Activated CD4-positive, alpha-beta T cell treated with anti-CD3 and anti-CD28 coated beads, Interleukin-2, amount 50 U/mL, for 48 hours (primary cell): ENCODE data around the gene LRRC9.
"Not testable (repeated sequence)": the region's sequence is repeated elsewhere in the genome, so short reads cannot be mapped to it uniquely, and the experiment has no call there.

Experiments
- DNase-seq, 2 experiments: peaks; one replicate each; pipeline ENCODE4 v3.0.0-alpha.2; 2020

LRRC9 gene

DNA sequence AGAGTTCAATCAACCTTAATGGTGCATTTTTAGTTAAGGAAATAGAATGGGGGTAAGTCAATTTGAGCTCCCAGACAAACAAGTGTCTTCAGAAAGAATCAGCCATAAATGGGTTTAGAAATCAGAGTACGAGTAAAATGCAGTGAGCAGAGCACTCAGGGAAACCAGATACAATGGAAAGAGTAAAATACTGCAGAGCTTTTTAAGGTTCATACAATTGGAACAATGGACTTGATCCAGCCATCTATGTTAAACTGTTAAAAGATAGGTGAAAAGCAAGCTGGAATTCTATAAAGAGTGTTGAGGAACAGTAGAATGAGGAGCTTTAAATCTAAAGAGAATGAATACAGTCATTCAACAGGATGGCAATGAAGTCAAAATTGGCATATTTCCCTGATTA lies 147.9 kb downstream of the LRRC9 start:
- no peak for DNase-seq

DNA sequence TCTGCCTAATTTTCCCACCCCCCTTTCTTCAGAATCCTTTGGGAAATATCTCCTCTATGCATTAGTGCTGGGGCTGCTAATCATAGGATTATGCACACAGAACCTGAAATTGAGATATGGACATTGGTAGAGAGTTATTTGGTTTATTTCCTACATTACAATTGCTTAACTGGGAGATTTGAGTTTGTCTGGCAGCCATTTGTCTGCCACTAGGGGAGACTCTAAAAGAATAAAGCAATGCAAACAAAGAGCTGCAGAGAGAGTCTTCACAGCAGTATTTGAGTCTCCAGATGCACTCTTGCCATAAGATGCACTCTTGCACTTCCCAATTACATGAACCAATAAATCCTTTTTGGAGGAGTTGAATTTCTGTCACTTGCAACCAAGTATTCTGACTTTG lies 159.8 kb downstream of the LRRC9 start:
- DNase-seq = no peak

DNA sequence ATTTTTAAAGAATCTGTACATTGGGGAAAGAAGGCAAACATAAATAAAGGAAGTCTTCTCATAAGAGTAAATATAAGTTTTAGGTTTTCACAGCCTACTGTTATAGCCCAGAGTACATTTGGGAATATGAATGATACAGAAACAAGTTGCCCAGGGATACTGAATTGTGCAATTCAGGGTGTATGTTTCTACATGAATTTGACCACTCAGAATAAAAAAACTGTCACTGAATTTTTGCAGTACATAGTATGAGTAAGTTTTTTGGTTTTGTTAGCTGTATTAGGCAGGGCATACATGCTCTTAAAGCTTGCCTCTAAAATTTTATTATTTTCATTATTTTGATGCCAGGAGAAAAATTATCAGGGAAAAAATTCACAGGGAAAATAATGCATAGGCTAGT lies 165.1 kb downstream of the LRRC9 start:
- DNase-seq = no peak

DNA sequence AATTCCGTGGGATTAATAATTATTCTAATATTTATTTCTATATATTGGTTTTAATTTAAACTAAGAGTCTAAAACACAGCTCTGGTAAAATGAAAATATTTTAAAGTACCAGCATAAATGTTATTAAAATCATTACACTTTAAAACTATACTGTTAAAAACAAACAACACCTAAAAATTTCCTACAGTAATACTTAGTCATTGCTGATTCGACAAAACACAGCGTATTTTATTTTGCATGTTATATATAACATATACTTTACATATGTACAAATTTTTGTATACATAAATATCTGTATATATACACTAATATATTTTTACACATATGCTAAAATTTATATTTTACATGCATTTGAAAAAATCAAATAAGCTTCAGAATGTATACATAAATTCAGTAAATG lies 165.7 kb downstream of the LRRC9 start:
- no peak for DNase-seq

DNA sequence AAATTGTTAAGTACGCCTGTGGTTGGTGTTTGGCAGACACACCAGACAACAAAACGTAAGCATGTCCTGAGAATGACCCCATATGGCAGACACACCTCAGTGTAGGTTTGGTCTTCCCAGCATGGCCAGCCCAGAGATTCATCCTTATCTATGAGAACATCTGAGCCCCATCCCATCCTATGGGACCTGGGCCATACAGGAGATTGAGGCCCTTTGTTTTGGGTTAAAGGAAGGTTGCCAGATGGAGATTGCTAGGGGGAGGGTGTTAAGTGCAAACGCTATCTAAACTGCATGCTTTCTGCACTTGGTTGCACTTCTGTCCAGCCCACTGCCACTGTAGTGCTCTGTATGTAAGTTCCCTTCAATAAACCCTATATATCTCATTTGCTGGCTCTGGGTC lies 167.7 kb downstream of the LRRC9 start:
- no peak for DNase-seq

DNA sequence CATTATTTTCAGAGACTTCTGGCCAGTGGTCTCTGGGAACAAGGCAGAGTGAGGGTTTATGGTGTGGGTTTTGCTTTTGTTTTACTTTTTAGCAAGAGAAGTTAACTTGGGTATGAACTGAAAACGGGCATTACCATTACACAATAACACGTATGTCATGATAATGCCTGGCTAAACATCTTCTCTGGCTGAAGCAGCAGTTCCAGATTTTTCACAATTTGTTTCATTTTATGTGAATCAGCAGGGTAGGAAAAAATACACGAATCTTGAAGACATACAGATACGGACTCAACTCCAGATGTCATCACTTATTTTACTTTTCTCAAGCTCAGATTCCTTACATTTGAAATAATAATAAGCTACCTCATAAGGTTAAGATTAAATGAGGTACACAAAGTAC lies 169.3 kb downstream of the LRRC9 start:
- no peak for DNase-seq

DNA sequence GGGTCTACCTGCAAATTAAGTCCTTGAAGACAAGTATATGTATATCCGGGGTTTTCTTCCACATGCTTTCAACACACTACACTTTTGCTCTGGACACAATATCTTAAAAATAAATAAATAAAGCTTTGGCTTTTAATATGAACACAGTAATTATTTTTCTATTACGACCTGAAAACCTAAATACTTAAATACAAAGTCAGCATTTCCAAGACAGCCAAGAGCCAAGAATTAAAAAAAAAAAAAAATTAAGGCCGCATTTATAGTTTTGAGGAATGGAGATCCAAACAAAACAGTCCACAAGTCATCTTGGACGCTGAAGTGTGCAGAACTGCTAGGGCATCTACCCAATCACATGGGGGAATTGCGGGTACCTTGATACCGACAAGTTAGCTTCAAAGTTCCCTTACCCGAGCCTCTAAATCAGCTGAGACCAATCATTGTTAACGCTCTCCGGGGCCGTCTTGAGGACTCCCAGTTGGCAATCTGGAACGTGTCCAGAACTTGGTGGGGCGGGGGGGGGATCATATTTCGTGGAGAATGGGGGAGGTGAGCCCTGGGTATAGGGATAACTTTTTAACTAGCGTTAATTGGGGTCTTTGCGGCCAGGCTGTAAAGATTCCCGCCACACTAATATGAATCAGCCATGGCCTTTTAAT lies 171.0 kb downstream of the LRRC9 start:
- DNase-seq = peak; percentile 12 to 25

DNA sequence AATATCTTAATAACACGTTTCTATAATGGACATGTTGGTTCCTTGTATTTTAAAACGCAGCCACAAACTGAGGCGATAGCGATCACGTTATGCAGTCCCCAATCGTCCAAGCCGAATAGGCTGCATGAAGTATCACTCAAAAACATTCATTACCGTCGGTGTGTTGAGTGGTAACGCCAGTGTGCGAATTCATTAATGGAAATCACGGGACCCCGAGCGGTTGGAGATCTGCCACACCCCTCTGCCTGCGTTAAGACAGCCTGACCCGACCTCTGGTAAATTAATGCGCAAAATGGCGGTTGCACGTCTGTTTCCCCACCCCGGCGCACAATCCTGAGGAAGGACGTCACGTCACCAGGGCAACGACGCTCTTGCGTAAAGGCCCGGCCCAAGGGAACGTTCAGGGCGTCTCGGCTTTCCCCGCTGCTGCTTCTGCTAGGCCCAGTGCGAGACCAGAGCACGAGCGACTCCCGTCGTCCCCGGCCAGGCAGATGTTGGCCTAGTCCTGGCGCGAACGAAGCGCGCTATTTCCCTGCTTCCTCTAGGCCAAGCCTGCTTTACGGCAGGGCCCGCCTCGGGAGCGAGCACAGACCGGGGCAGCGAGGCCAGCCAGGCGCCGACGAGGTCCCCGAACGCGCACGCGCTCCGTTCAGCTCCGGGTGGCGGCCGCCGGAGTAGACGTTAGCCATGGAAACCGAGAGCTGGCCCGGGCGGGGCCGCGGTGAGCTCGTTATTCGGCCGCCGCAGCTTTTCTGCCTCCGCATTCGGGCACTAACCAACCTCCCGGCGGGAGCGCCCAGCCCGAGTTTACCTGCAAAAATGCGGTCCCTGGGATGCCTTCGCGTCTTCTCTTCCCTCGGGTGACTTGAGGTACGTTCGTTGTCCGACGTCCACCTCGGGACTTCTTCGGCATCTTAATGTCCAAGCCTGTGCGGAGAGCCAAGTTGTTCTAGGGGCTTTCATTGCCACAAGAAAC lies 171.9 kb downstream of the LRRC9 start, which contains the start of gene PCNX4:
TSS of gene PCNX4 (plus strand) at position 374 of the 976 bp plus-strand sequence. CDS start 15,716 bp downstream, outside the sequence.
- peak; percentile 90 to 93 for DNase-seq

DNA sequence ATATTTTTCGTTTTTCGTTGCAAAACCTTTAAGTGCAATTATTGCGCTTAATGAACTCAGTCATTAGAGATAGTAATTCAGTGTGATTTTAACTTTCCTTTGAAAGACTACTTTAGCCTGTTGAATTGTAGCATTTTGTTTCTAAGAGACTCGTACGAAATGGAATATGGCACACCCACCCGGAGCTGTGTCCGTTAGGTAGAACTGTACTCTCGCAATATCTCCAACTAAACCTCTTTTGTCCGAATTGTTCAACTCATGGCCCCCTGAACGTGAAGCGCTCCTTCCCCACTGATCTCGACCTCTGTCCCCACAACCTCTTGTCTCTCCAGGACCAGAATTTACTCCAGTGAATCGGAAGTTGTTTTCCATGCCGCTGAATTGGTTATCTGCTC lies 172.6 kb downstream of the LRRC9 start:
- DNase-seq = peak in 1 of 2 experiments; percentile 23

DNA sequence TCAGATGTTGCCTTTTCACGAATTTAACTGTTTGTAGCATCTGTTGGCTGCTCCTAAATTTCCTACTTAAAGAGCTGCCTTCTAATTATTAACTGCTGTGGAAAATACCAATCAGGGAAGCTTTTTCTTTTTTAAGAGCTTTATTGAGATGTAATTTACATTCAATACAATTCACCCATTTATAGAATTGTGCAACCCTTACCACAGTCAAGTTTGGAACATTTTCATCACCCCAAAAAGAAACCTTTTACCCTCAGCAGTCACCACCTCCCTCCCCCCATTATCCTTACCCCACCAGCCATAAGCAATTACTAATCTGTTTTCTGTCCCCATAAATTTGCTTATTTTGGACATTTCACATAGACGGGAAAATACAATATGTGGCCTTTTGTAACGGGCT lies 173.1 kb downstream of the LRRC9 start:
- no peak for DNase-seq

DNA sequence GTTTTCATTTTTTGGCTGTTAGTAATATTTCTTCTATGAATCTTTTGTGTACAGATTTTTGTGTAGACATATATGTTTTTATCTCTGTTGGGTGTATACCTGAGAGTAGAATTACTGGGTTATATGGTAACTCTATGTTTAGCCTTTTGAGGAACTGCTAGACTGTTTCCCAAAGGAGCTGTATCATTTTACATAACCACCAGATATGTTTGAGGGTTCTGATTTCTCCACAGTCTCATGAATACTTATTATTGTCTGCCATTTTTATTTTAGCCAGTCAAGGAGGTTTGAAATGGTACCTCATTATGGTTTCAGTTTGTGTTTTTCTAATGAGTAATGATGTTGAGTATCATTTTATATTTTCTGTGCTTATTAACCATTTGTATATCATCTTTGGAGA lies 173.7 kb downstream of the LRRC9 start:
- no peak for DNase-seq

DNA sequence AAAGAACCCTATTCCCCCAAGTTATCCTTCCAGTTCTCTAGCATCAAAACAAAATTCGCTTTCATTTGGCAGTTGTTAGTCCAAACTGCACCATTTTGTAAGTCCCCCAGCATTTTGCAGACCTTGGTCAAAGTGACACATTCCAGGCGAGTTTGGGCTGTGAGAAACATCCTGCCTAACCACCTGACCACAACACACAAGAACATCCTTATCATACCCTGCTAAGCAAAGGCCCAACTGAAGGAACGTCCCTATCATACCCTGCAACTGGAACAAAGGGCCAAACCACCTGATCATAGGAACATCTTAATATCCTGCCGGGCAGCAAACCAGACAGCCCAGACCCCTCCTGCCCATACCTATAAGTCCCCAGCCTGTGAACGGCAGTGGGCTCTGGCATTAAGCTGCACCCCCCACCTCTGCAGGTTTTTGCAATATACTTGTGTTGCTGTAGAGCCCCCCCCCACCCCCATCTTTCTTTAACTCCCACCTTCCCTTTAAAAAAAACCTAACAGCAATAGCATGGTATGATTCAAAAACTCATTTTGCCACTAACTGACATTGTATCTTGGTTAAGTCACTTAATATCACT lies 174.5 kb downstream of the LRRC9 start:
- peak; percentile 10 to 23 for DNase-seq

DNA sequence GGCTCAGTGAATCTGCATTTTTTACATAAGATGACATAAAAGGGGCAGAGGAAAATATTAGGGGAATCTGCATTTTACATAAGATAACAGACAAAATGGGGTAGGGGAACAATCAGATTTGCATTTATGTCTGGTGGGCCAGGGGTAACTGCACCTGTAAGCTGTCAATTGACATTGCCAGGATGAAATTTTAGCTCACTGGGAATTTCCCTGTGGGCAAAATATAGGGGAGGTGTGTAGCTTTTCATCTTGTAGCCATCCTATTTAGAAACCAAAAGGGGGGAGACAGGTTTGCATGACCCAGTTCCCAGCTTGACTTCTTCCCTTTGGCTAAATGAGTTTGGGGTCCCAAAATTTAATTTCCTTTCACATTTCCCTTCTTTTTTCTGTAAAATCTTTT lies 175.3 kb downstream of the LRRC9 start:
- no peak for DNase-seq

DNA sequence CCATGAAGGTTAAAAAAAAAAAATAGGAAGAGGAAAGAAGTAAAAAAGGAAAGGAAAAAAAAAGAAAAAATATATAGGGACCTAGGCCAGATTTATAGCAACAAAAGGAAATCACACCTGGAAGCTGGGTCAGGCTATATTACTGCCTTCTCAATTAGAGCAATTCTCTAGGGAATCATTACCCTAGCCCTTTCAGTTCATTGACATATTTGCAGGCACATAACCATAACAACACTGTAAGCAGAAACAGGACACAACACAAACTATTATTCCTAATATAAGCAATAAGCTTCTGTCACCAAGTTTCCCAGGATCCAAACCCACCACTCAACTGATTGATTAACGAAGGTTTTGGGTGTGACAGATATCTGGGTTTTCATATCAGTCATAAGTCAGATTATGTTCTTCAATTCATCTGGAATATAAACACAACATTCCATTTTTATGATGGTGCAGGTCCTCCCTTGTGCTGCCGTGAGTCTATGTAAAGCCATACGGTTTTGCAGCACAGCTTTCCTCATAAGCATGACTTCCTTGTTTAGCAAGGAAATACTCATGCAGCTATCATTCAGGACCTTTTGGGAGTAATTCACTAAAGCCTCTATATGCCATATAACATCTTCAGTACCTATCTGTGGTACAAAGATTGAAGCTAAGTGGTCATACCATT lies 176.0 kb downstream of the LRRC9 start:
- no peak for DNase-seq

DNA sequence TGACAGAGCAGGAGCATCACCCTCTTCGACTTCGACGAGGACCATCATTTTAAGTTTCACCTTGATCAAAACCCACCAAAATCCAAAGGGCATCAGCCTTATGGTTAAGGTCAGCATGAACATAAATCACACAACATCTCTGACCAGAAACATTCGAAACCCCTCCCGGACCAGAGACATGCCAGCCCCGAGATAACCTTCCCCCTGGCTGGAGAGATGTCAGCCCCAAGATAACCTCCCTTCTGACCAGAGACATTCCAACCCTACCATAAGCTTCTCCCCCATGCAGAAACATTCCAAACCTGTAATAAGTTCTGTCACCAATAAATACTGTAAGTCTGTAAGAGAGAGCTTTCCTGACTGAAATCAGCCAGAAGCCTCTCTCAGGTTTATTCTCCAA lies 178.0 kb downstream of the LRRC9 start:
- DNase-seq = no peak

DNA sequence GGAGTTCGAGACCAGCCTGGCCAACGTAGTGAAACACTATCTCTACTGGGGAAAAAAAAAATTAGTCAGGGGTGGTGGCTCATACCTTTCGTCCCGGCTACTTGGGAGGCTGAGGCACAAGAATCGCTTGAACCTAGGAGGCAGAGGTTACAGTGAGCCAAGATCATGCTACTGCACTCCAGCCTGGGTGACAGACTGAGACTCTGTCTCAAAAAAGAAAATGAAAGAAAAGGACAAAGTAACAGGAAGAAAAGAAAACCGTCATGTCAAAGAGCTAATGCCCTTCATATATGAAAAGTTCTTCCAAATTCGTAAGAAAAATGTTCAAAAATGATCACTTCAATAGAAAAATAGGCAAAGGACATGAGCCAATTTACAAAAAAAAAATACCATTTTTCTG lies 179.9 kb downstream of the LRRC9 start:
- not testable (repeated sequence) for DNase-seq

DNA sequence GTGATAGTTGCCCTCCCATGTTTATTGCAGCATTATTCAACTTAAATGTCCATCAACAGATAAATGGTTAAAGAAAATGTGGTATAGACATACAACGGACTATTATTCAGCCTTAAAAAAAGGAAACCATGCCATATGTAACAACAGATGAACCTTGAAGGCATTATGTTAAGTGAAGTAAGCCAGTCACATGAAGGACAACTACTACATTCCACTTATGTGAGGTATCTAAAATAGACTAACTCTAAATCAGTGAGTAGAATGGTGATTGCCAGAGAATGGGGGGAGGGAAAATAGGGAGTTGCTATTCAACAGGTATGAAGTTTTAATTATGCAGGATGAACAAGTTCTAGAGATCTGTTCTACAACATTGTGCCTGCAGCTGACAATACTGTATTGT lies 181.8 kb downstream of the LRRC9 start:
- no peak for DNase-seq

DNA sequence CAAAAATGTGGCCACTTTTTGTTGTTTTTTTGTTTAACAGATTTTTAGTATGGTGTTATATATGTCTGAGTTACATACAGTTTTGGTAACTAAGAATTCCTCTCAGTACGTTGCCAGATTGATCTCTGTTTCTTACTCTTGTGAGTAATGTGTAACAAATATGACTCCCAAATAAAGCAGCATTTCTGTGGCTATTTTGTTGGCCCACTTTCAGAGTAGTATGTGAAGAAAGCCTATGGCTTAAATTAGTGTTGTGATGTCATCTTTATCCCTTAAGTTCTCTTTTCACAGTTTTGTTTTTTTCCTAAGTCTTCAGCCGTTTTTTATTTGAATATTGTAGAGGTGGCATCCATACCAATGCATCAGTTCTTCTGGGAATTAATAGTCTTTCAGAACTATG lies 182.4 kb downstream of the LRRC9 start:
- no peak for DNase-seq

DNA sequence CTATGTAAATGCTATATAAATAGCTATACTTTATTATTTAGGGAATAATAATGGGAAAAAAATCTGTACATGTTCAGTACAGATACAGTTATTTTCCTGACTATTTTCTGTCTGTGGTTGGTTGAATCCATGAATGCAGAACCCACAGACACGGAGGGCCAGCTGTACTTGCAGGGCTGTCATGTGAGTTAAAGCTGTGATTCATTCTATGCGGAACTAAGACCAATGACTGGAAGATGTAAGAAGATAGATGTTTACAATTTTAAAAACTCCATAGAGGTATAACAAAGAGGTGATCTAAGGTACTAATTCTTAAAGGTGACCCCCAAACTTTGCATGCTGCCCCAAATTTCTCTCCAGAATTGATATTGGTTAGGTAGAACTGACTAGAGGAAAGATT lies 186.4 kb downstream of the LRRC9 start:
- no peak for DNase-seq

DNA sequence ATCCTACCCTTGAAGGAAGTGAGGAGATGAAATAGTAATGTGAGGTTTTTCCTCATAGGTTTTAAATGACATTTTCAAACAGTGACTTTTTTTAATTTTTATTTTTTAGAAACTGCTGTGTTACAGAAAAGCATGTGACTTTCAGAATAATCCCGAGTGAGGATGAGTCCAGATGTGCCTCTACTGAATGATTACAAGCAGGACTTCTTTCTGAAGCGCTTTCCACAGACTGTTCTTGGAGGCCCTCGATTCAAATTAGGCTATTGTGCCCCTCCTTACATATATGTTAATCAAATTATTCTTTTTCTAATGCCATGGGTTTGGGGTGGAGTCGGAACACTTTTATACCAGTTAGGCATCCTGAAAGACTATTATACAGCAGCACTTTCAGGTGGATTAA lies 187.5 kb downstream of the LRRC9 start:
- DNase-seq = no peak

DNA sequence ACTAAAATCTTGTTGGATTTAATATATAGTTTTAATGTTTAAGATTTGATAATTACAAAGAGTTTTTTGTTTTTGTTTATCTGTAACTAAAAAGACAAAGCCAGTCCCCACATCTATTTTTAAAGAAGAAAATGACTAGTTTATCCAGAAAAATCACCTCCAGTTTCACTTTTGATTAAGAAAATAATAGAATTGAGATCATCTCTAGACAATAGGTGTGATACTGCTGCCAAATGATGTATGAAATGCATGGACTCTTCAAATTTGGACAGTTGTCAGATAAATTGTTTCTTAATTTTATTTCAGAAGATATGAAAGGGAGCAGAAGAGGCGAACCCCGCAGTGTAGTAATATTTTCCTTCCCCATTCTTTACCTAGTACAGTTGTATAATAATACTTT lies 191.8 kb downstream of the LRRC9 start:
- no peak for DNase-seq
